HG03442 (cell line): ENCODE results near the gene RASGEF1C.

Source experiments
- ATAC-seq: cut with Tn5 transposase; IDR thresholded peaks from one replicate; pipeline ENCODE4 v1.9.1; 2021; ENCODE audit warnings: mild to moderate bottlenecking, moderate library complexity; ENCODE audit not compliant: unreplicated experiment

The RASGEF1C gene

DNA sequence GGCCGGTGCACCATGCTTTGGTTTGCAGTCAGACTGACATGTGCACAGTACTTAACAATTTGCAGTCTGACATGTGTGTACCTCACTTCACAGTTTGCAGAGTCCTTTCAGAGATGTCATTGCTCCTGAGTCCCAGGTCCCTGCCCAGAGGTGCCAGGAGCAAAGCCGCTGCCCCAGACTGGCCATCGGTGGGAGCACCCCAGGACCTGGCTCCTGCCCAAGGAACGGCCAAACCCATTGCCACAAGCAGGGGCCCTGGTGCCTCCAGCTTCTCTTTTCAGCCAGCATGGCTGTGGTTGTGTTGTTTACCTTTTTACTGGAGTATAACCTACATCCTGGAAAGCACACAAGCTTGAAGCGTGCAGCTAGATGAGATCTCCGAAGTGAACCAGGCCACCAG is 28.6 kb downstream of the RASGEF1C start:
- ATAC-seq: no peak

GRCh38 chr5:180179442-180180420 is 29.3 kb downstream of the RASGEF1C start:
- no peak for ATAC-seq

- ATAC-seq: no peak
Observed at GRCh38 chr5:180178531-180179441, 30.2 kb downstream of the RASGEF1C start.

GRCh38 chr5:180176191-180176590 is 32.8 kb downstream of the RASGEF1C start:
- ATAC-seq: no peak

DNA sequence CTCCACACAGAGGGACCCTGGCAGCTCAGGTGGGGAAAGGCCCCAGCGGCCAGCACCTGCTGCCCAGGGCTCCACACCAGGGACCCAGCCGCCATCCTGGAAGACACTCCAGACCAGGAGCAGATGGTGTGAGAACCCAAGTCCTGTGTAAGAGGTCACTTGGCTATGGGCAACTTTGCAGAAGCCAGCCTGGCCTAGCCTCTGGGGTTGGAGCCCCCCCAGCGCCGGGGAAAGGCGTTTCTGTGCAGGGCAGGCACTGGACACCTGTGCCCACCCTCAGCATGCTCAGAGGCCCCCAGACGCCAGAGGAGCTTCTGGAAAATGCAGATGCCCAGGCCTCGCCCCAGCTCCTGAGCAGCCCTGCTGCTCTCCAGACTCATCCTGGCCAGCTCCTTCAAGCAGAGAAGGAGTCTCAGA is 34.0 kb downstream of the RASGEF1C start:
- no peak for ATAC-seq

DNA sequence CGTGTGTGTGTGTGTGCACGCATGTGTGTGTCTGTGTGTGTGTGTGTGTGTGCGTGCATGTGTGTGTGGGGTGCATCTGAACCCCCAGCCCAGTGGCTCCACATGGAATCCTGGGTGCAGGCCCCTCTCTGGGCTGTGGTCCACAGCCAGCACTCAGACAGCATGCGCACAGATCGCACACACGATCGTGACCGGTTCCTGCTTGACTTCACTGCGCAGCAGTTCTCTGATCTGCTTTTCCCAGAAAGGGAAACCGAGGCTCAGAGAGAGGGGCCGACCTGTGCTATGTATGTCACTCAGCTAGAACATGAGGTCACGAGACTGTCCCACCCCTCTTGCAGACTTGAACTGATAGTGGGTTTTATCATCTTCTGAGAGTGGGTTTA is 34.4 kb downstream of the RASGEF1C start:
- no peak for ATAC-seq

GRCh38 chr5:180173875-180174586 is 35.0 kb downstream of the RASGEF1C start:
- ATAC-seq: no peak

DNA sequence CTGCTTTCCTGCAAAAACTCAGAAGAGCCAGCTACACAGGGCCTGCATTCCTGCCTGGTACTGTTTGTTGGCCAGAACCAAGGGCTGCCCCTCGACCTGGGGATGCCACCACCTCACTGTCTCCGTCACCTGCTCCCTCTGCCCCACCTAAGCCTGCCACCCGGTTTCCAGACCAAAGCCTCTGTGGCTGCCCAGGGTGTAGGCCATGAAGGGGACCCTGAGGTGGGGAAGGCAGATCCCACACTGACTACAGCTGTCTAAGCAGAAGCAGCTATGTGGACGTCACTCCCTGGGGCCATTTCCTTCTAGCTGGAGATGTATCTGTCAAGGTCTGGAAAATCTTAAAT is 35.8 kb downstream of the RASGEF1C start:
- ATAC-seq: no peak

DNA sequence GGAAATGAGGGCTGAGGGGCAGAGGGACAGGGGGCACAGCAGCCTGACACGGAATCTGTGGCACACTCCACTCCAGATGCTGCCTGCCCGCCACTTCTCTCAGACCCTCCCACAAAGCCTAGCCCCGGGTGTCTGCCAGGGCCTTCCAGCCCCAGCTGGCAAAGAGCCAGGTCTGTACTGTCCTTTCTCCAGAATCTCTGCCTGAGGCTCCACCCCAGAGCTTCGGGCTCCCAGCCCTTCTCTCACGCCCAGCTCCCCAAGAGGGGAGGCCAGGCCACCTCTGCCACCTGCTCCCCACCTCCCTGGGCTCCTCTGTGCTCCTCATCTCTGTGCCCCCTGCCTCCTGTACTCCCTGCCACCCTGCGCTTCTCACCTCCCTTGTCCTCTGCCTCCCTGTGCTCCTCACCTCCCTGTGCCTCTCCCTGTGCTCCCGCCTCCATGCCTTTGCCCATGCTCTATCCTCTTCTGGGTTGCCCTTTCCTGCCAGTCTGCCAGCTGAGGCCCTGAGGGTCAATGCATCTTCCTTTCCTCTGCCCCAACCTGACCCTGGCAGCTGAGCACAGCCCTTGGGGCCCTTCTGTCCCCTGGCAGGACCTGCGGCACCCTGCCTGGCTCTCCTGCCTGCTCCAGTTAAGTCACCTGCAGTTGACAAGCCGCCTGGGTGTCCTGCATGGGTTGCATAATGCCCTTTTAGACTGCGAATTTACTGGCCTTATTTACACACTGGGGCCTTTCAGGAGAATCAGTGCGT is 36.4 kb downstream of the RASGEF1C start:
- ATAC-seq: no peak

GRCh38 chr5:180171568-180172094 is 37.4 kb downstream of the RASGEF1C start:
- ATAC-seq: no peak

DNA sequence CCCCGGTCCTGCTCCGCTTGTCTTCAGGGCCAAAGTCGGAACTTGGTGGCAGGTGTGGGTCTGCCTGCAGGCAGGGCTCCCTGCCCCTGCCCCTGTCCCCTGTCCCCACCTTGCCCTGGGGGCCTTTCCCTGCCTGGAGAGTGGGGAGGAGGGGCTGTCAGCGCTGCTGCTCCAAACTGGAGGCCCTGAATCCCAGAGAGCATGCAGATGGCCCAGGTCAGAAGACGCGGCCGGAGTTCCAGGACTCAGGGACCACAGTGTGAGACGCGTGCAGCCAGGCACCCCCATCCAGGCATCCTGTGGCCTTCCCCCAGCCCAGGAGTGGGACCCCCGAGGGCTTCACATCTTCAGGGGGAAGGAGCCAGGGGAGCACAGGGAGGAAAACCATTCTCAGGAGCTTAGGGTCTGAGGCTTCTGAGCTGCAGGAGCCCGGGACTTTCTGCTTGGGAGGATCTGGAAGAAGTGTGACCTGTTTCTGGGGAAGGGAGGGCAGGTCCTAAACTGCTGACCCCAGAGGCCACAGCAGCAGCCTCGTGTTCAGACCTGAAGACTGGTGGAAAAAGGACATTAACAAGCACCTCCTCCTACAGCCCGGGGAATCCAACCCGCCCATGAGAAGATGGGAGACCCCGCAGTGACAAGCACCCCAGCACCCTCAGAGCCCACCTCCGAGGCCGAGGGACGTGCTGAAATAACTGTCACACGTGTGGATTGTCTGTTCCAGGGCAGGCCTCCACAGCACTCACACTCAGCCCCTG is 38.0 kb downstream of the RASGEF1C start:
- ATAC-seq: no peak

DNA sequence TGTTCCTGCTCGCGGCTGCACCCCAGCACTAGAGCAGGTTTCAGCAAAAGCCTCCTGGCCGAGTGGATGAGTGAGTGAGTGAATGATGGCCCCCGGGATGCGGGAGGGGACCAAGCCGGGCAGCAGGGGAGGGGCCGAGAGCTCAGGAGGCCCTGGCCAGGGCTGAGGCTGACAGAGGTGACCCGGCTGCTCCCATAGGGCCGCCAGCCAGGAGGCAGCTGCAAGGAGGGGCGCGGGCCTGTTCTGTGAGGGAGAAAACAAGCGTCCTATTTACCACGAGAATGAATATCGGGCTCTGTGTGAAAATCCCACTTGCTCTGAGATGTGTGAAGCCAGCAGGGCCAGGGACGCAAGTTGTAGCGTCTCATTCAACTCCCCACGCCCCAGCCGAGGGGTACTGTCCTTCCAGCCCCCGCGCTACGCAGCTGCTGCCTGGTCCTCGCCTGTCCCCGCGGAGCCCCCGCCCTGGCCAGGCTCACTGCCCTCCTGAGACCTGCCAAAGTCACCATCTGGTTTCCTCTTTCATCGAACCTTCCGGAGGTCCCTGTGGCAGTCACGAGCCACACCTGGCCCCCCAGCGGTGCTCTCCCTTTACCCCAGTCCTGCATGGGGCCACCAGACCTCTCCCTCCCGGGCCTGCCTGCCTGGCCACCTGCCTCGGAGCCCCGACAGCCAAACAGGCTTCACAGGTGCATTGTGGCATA is 38.8 kb downstream of the RASGEF1C start:
- no peak for ATAC-seq

DNA sequence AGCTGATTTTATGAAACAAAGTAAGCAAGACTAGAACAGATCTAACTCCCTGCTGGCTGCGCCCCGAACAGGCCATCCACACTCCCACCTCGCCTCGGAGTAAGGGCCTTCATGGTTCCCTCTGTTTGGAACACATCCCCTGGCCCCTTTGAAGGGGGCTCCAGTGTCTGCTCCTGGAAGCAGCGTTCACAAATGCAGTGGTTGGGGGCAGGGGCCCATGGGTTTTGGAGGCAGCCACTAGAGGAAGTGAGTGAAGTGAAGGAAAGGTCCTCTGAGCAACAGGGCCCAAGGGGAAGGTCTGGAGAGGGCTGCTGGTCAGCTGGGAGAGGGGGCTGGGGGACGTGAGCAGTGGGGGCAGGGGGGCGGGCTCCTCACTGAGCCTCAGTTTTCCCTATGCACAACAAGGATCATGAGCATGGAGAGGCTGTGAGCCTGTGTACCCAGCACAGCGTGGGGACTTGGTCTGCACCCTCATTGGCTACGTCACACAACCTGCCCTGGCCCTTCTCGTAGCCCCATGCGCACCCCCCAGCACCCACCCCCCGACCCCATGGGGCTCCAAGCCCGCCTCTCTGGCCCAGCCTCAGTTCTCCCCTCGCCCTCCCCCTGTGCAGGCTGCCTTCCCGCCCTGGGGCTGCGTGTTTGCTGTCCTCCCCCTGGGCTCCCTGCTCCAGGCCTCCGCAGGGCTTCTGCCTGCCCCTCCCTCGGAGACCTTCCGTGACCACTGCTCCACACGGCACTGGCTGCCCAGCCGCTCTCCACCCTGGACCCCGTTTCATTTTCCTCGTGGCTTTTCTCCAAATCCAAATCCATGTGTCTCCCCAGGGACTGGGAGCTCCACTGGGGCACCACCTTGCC is 39.5 kb downstream of the RASGEF1C start:
- ATAC-seq: no peak

- ATAC-seq: no peak
Observed at GRCh38 chr5:180168758-180169157, 40.3 kb downstream of the RASGEF1C start.

GRCh38 chr5:180166176-180166575 is 42.8 kb downstream of the RASGEF1C start:
- no peak for ATAC-seq

DNA sequence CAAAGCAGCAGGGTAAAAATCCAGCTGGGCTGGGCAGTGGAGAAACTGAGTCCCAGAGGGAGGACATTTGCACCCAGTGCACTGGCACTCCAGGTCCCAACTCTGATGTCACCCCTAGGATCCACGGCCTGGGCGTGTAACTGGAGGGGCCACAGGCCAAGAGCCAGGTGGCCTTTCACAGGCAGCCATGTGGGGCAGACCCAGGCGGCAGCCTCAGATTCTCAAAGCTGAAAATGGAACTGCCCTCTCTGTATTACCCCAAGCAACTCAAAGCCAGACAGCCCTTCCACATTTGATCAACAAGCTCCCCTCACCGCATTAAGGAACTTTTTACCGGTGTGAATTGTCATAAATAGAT is 46.7 kb downstream of the RASGEF1C start:
- ATAC-seq: no peak

DNA sequence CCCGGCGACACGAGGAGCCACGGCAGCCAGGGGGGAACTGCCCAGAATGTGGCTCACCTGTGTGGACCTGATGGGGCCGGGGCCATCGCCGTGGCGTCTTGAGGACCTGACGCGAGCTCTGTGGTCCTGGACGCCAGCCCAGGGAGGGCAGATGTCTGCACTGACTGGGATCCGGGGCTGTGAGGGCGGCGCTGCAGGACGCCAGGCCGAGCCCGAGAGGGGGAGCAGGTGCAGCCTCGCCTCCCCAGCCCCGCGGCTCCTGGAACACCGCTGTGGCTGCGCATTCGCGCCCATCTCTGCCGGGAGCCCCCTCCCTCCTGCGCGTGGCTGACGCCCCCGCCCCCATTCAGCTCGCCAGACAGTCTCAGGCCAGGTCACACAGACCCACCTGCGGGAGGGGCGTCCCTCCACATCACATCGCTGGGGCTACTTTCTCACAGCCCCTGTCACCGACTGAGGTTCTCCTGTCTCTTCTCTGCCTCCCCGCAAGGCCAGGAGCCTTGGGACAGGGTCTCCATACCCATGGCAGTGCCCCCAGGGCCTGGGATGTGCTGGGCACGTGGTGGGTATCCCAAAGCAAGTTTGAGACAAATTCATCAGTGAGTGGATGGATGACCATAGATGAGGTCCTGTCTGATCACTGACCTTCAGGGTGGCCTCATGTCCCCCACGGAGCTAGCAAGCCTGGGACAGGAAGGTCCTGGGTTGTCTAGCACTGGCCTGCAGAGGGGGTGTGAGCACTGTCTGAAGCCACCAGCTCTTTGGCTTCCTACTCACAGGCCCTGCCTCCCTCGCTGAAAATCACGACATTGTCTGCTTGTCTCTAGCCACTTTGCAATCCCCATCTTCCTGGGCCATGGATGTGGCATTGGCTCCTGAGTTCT is 47.3 kb downstream of the RASGEF1C start:
- ATAC-seq: no peak
